Hypothalamus (tissue), 51 donors: ENCODE results near the gene KLHL29.

Source experiments
- DNase-seq, 51 donors: peaks; one replicate each; lab custom pipeline; 2025; lab: John Stamatoyannopoulos, UW

Gene KLHL29

GRCh38 chr2:23585273-23586170 lies 200.5 kb downstream of the KLHL29 start:
- no peak for DNase-seq

- DNase-seq = peak in 1 of 51 donors; percentile 9
These were observed 201.8 kb downstream of the KLHL29 start for GRCh38 chr2:23586741-23587306.

- no peak for DNase-seq
These were observed 202.4 kb downstream of the KLHL29 start for GRCh38 chr2:23587341-23587880.

GRCh38 chr2:23588106-23588505 lies 203.1 kb downstream of the KLHL29 start:
- no peak for DNase-seq

GRCh38 chr2:23588508-23589201 lies 203.7 kb downstream of the KLHL29 start:
- DNase-seq = no peak

GRCh38 chr2:23589220-23589647 lies 204.3 kb downstream of the KLHL29 start:
- DNase-seq = no peak

GRCh38 chr2:23589739-23590138 lies 204.8 kb downstream of the KLHL29 start:
- no peak for DNase-seq

- no peak for DNase-seq
These were observed 205.4 kb downstream of the KLHL29 start for GRCh38 chr2:23590241-23590869.

GRCh38 chr2:23591111-23591510 lies 206.1 kb downstream of the KLHL29 start:
- no peak for DNase-seq

GRCh38 chr2:23592061-23592685 lies 207.2 kb downstream of the KLHL29 start:
- no peak for DNase-seq

GRCh38 chr2:23592898-23593751 lies 208.1 kb downstream of the KLHL29 start:
- no peak for DNase-seq

GRCh38 chr2:23593752-23594459 lies 208.9 kb downstream of the KLHL29 start:
- no peak for DNase-seq

GRCh38 chr2:23594460-23594825 lies 209.5 kb downstream of the KLHL29 start:
- DNase-seq = no peak

GRCh38 chr2:23595021-23595420 lies 210.0 kb downstream of the KLHL29 start:
- DNase-seq = no peak

- DNase-seq = peak in 36 of 51 donors; percentile 9 to 79 (median 44)
These were observed 210.7 kb downstream of the KLHL29 start for GRCh38 chr2:23595601-23596251.

GRCh38 chr2:23596316-23596885 lies 211.4 kb downstream of the KLHL29 start:
- peak in 2 of 51 donors; percentile 42 to 57 for DNase-seq

- DNase-seq = no peak
These were observed 212.7 kb downstream of the KLHL29 start for GRCh38 chr2:23597687-23598086.

GRCh38 chr2:23599006-23599405 lies 214.0 kb downstream of the KLHL29 start:
- DNase-seq = no peak
